BE2C (cell line): ENCODE results near the gene PIGZ.

Source experiments
- DNase-seq: peaks from one replicate; pipeline ENCODE4 v3.0.0-alpha.2; 2020
- H3K27me3 ChIP-seq: fragments of 250-450 bp; sonication (Bioruptor Pico); 2 replicates; pipeline ENCODE4 v1.5.1; 2020; ENCODE audit warnings: mild to moderate bottlenecking
- H3K36me3 ChIP-seq: fragments of 250-450 bp; sonication (Bioruptor Pico); 2 replicates; pipeline ENCODE4 v1.5.1; 2020; ENCODE audit warnings: mild to moderate bottlenecking
- H3K4me1 ChIP-seq: fragments of 250-450 bp; sonication (Bioruptor Pico); 2 replicates; pipeline ENCODE4 v1.5.1; 2020
- H3K4me3 ChIP-seq: 2 replicates; pipeline ENCODE4 v1.5.1; 2011; ENCODE audit warnings: low read depth, low read length
- H3K9me3 ChIP-seq: fragments of 250-450 bp; sonication (Bioruptor Pico); 2 replicates; pipeline ENCODE4 v1.5.1; 2020
- TF ChIP-seq, protein P1 (sequence below): IDR thresholded peaks from 2 replicates; pipeline ENCODE4 v1.5.1; 2012; ENCODE audit warnings: mild to moderate bottlenecking, low read depth, low read length

PIGZ gene

DNA sequence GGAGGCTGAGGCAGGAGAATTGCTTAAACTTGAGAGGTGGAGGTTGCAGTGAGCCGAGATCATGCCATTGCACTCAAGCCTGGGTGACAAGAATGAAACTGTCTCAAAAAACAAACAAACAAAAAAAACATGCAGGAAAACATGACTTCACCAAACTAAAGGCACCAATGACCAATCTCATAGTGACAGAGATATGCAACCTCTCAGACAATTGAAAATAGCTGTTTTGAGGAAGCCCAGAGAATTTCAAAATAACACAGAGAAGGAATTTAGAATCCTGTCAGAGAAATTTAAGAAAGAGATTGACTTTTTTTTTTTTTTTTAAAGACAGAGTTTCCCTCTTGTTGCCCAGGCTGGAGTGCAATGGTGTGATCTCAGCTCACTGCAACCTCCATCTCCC, 52.4 kb downstream of the PIGZ start:
- Histone ChIP-seq H3K36me3 (peaks cover 14% of the 10 kb centered on the region), H3K27me3 (no peaks in the 10 kb centered on the region), H3K4me3 (no peak overlapping the region), H3K4me1 (no peaks in the 10 kb centered on the region), H3K9me3 (peaks cover 3% of the 10 kb centered on the region; the same call in 1 of the 2 replicates)
- TF ChIP-seq, protein P1, sequence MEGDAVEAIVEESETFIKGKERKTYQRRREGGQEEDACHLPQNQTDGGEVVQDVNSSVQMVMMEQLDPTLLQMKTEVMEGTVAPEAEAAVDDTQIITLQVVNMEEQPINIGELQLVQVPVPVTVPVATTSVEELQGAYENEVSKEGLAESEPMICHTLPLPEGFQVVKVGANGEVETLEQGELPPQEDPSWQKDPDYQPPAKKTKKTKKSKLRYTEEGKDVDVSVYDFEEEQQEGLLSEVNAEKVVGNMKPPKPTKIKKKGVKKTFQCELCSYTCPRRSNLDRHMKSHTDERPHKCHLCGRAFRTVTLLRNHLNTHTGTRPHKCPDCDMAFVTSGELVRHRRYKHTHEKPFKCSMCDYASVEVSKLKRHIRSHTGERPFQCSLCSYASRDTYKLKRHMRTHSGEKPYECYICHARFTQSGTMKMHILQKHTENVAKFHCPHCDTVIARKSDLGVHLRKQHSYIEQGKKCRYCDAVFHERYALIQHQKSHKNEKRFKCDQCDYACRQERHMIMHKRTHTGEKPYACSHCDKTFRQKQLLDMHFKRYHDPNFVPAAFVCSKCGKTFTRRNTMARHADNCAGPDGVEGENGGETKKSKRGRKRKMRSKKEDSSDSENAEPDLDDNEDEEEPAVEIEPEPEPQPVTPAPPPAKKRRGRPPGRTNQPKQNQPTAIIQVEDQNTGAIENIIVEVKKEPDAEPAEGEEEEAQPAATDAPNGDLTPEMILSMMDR: no peak
- DNase-seq: no peak

DNA sequence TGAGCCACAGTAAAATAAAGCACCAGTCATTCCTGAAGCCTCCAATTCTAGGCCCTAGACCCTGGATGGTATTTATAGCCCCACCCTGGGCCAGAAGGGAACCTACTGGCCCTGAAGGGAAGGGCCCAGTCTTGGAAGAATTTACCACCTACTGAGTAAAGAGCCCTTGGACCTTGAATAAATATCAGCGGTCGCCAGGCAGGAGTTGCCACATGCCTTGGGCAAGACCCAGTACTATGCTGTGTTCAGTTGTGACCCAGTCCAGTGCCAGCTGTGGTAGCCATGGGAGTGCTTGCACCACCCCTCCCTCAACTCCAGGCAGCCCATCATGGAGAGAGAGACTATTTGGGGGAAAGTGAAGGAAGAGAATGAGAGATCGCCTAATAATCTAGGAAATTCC, 53.3 kb downstream of the PIGZ start:
- Histone ChIP-seq H3K36me3 (peaks cover 14% of the 10 kb centered on the region), H3K9me3 (peaks cover 3% of the 10 kb centered on the region; the same call in 1 of the 2 replicates), H3K4me1 (no peaks in the 10 kb centered on the region), H3K27me3 (no peaks in the 10 kb centered on the region), H3K4me3 (no peak overlapping the region)
- TF ChIP-seq, protein P1: no peak
- no peak for DNase-seq

DNA sequence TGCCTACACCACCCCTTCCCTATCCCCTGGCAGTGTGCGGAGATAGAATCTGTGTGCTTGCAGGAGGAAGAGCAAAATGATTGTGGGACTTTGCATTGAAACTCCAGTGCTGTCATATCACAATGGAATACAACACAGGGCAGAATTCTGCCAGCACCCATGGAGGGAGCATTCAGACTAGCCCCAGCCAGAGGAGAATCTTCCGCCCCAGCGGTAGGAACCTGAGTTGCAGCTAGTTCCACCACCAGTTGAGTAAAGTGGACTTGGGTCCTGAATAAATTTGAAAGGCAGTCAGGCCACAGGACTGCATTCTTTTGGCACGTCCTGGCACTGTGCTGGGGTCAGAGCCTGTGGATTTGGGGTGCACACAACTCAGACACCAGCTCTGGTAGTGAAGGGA, 53.8 kb downstream of the PIGZ start:
- Histone ChIP-seq H3K27me3 (no peaks in the 10 kb centered on the region), H3K9me3 (peaks cover 3% of the 10 kb centered on the region; the same call in 1 of the 2 replicates), H3K4me1 (no peaks in the 10 kb centered on the region), H3K36me3 (peaks cover 14% of the 10 kb centered on the region), H3K4me3 (no peak overlapping the region)
- TF ChIP-seq, protein P1: no peak
- no peak for DNase-seq

DNA sequence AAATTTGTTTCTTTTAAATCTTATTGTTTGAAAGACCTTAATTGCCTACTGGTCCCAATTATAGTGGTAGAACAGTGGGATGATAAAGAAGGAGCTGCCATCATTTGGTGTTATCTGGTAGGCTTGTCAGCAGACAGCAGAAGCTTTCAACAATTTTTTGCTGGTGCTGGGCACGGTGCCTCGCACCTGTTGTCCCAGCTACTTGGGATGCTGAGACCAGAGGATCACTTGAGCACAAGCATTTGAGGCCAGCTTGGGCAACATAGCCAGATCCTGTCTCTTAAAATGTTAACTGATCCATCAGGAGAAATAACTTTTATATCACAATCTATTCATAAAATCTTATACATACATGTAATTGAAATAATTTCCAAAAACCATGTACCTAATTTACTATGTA, 64.9 kb downstream of the PIGZ start:
- no peak for DNase-seq
- no peaks in the 10 kb centered on the region for H3K27me3 ChIP-seq

DNA sequence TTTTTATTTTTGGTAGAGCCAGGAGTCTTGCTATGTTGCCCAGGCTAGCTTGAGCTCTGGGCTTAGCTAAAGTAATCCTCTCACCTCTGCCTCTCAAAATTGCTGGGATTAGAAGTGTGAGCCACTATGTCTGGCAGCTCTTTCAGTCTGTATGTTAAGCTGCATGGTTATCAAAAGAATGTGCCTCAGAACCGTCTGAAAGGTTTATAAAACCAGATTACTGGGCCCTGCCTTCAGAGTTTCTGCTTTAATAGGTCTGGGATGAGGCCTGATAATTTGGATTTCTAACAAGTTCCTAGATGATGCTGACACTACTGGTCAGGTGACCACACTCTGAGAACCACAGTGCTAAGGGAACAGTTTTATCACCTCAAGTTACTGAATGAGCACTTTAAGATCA, 66.3 kb downstream of the PIGZ start:
- no peaks in the 10 kb centered on the region for H3K9me3 ChIP-seq
- peaks cover 56% of the 10 kb centered on the region for H3K36me3 ChIP-seq
- TF ChIP-seq, protein P1: no peak

More for the DNA sequence above, 64.9 kb downstream of the PIGZ start:
- Histone ChIP-seq H3K4me1 (no peaks in the 10 kb centered on the region), H3K9me3 (no peaks in the 10 kb centered on the region), H3K36me3 (peaks cover 62% of the 10 kb centered on the region), H3K4me3 (no peak overlapping the region)
- TF ChIP-seq, protein P1: no peak

DNA sequence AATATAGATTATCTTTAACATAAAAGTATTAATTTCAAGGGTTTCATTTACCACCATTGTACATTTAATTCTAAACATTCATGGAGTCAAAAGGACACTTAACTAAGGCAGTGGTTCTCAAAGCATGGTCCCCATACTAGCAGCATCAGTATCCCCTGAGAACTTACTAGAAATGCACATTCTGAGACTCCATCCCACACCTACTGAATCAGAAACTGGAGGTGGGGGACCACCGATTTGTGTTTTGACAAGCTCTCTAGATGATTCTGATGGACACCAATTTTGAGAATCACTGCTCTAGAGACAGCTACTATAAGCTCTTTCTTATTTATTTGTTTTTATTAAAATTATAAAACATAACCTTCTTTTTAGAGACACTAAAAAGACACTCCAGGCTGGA, 66.9 kb downstream of the PIGZ start:
- no peaks in the 10 kb centered on the region for H3K9me3 ChIP-seq
- peaks cover 52% of the 10 kb centered on the region for H3K36me3 ChIP-seq
- no peaks in the 10 kb centered on the region for H3K27me3 ChIP-seq
- no peak for DNase-seq
- H3K4me1 ChIP-seq: no peaks in the 10 kb centered on the region
- TF ChIP-seq, protein P1: no peak
- H3K4me3 ChIP-seq: no peak overlapping the region

More for the DNA sequence above, 66.3 kb downstream of the PIGZ start:
- Histone ChIP-seq H3K4me1 (no peaks in the 10 kb centered on the region), H3K4me3 (no peak overlapping the region), H3K27me3 (no peaks in the 10 kb centered on the region)
- no peak for DNase-seq
